ENCODE measurements around the gene MACF1. TPM values are rescaled to one million over a fixed set of nuclear protein-coding genes. Genes with fewer than 3 reads are reported as not detected.
A peak's percentile ranks its signal among the peaks of the same experiment; 100 is the strongest.

MACF1 gene
- total and polyA plus RNA-seq, 2 donors (not counting 1 experiment from before 2014, with no cell fraction given): 64.1 to 159 TPM

DNA sequence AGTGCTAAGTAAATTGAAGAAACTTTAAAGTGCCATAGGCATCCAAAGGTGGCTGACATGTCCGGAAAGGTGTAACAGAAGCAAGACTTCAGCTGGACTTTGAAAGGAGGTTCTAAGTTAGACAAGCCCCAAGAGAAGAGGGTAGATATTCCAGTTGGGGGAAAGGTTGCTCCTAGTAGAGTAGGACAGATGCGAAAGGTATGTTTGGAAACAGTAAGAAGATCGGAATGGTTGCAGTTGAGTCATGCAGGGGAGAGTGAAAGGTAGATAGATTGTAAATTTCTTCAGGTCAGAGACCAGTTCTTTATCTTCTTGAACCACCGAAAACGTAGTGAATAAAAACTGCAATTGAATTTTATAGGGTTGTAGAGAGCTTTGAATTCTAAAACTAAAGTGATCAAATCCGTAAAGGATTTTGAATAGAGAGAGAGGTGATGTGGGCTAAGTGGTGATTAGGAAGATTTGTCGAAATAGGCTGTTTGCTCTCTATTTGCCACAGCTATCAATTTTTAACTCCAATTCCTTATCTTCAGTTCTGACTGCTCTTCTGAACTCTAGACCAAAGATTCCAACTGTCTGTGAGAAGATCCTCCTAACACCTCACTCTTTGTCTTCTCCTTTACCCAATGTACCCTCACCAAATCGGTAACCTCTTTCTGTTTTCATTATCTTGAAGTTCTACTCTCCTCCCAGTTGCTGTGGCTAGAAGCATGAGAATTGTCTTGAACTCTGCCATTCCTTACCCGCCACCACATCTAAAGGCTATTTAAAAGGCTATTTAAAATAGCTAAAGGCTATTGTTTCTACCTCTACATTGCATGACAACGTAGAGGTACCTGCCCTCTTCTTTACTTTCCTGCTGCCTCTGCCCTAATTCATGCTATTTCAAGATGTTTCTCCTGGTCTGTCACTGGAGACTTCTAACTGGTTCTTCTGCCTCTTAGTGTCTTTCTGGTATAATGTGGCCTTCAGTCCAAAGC lies 16.7 kb downstream of the MACF1 start:
- peaks cover 22% of the 10 kb centered on the region for H4K20me1 ChIP-seq (ENCODE audit: control insufficient read depth, insufficient read depth, low read length, poor library complexity, severe bottlenecking)
- H3K27ac Mint-ChIP-seq: peak overlapping the region; percentile 50
- CTCF ChIA-PET: interaction anchor here (1.0 to 9.8 kb wide), 5 partner anchors 8 to 38 kb away, joined by 3 to 101 read pairs (median 7); no protein-coding TSS in a partner anchor
- H3K4me3 Mint-ChIP-seq: no peak overlapping the region
- POLR2A ChIA-PET: interaction anchor here (0.7 kb wide), 1 partner anchor 113 kb away, joined by 5 read pairs; no protein-coding TSS in a partner anchor
- peaks cover 60% of the 10 kb centered on the region for H3K4me1 Mint-ChIP-seq
- H3K9me3 ChIP-seq (ENCODE audit: control extremely low read depth in 1 of 3, control insufficient read depth in 2 of 3, insufficient read depth in 1 of 3, low read length in 2 of 3): no peaks in the 10 kb centered on the region
- no peaks in the 10 kb centered on the region for H3K9me3 Mint-ChIP-seq (ENCODE audit: insufficient read depth)
- no peaks in the 10 kb centered on the region for H3K27me3 Mint-ChIP-seq
- no peaks in the 10 kb centered on the region for H3K27me3 ChIP-seq (replicated peaks in 1 of 4; ENCODE audit: control extremely low read depth in 1 of 4, control insufficient read depth in 3 of 4, insufficient read depth in 4 of 4, low read length in 3 of 4)
- WGBS (ENCODE audit: insufficient coverage): 97% methylated on average over 6 of the region's 10 CpGs
- no peak for TF ChIP-seq EZH2 (IDR thresholded peaks at IDR 0.05; ENCODE audit: borderline replicate concordance, insufficient read depth, low read depth, low read length, poor library complexity, severe bottlenecking)
- TF ChIP-seq, protein P1, sequence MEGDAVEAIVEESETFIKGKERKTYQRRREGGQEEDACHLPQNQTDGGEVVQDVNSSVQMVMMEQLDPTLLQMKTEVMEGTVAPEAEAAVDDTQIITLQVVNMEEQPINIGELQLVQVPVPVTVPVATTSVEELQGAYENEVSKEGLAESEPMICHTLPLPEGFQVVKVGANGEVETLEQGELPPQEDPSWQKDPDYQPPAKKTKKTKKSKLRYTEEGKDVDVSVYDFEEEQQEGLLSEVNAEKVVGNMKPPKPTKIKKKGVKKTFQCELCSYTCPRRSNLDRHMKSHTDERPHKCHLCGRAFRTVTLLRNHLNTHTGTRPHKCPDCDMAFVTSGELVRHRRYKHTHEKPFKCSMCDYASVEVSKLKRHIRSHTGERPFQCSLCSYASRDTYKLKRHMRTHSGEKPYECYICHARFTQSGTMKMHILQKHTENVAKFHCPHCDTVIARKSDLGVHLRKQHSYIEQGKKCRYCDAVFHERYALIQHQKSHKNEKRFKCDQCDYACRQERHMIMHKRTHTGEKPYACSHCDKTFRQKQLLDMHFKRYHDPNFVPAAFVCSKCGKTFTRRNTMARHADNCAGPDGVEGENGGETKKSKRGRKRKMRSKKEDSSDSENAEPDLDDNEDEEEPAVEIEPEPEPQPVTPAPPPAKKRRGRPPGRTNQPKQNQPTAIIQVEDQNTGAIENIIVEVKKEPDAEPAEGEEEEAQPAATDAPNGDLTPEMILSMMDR (IDR thresholded peaks at IDR 0.05): no peak
- intact Hi-C loops (cut with micrococcal nuclease): loop anchor here (2.0 kb wide), 1 partner anchor 16 kb away; the partner anchor contains the start of gene MACF1
- no peak overlapping the region for H2AFZ ChIP-seq (ENCODE audit: insufficient read depth, low read depth, low read length, poor library complexity, severe bottlenecking)
- DNase-seq (no peak), ATAC-seq (ENCODE audit: low read depth) (no peak)
- no peak overlapping the region for H3K27ac ChIP-seq (ENCODE audit: low read length in 2 of 2)
- H3K79me2 ChIP-seq (ENCODE audit: control insufficient read depth, insufficient read depth, low read length): peaks cover 99% of the 10 kb centered on the region
- H3K4me2 ChIP-seq (replicated peaks; ENCODE audit: low read depth, low read length, poor library complexity, severe bottlenecking): no peak overlapping the region
- no peak overlapping the region for H3K9ac ChIP-seq (ENCODE audit: low read length)
- H3K36me3 ChIP-seq (replicated peaks in 1 of 2; ENCODE audit: control extremely low read depth in 1 of 2, control insufficient read depth in 1 of 2, extremely low read depth in 1 of 2, insufficient read depth in 2 of 2, low read length in 1 of 2): peaks cover 3 to 34% of the 10 kb centered on the region in 2 experiments
- H3K4me1 ChIP-seq (ENCODE audit: control insufficient read depth in 2 of 2, insufficient read depth in 2 of 2, low read length in 2 of 2): peaks cover 40 to 47% of the 10 kb centered on the region in 2 donors
- no peak overlapping the region for H3K4me3 ChIP-seq (ENCODE audit: control extremely low read depth in 1 of 5, extremely low read depth in 1 of 5, insufficient read depth in 1 of 5, low read depth in 2 of 5, low read length in 4 of 5)
